ENCODE measurements around the gene SENP3. TPM values are rescaled to one million over a fixed set of nuclear protein-coding genes. Genes with fewer than 3 reads are reported as not detected.
A peak's percentile ranks its signal among the peaks of the same experiment; 100 is the strongest.

Gene SENP3
- total and polyA plus RNA-seq, 2 of the 13 experiments (the other 11 are each of a cell fraction or from before 2014, with no cell fraction given) = 55.8 to 75.4 TPM

GRCh38 chr17:7572588-7573323 lies 11.0 kb downstream of the SENP3 start (continued):
- TF ChIP-seq REST (IDR thresholded peaks at IDR 0.05; ENCODE audit: borderline replicate concordance in 1 of 2, low read depth in 1 of 2, low read length in 2 of 2) = peak in 1 of 2 experiments; percentile 55; a peak in 1 of 4 replicates
- peak; percentile 94; the same call in 1 of the 2 replicates for TF ChIP-seq ZNF615 (CRISPR knock-in tag; IDR thresholded peaks at IDR 0.05; ENCODE audit: borderline replicate concordance)
- no peak for TF ChIP-seq U2AF2 (IDR thresholded peaks at IDR 0.05; ENCODE audit: low read depth, low read length)
- TF ChIP-seq DR1 (CRISPR knock-in tag; IDR thresholded peaks at IDR 0.05) = peak; percentile 99
- TF ChIP-seq ZSCAN29 (CRISPR knock-in tag; conservative IDR thresholded peaks at IDR 0.05) = no peak
- TF ChIP-seq ZNF510 (CRISPR knock-in tag; IDR thresholded peaks at IDR 0.05; ENCODE audit: low read depth) = peak; percentile 76; the same call in 1 of the 2 replicates
- 0 out of 2 replicates have a peak, but pooled peaks have one; percentile 65 for TF ChIP-seq ZNF674 (CRISPR knock-in tag; IDR thresholded peaks at IDR 0.05; ENCODE audit: low read depth)
- TF ChIP-seq ZNF101 (CRISPR knock-in tag; IDR thresholded peaks at IDR 0.05; ENCODE audit: borderline replicate concordance, low read depth) = 0 out of 2 replicates have a peak, but pooled peaks have one; percentile 64
- 0 out of 2 replicates have a peak, but pooled peaks have one; percentile 5 for TF ChIP-seq ZNF232 (CRISPR knock-in tag; IDR thresholded peaks at IDR 0.05; ENCODE audit: borderline replicate concordance)
- peak; percentile 22; the same call in 1 of the 2 replicates for TF ChIP-seq ZHX1 (CRISPR knock-in tag; IDR thresholded peaks at IDR 0.05; ENCODE audit: low read depth)
- no peak for TF ChIP-seq HIC2 (CRISPR knock-in tag; IDR thresholded peaks at IDR 0.05; ENCODE audit: low read depth)
- TF ChIP-seq, protein P1, sequence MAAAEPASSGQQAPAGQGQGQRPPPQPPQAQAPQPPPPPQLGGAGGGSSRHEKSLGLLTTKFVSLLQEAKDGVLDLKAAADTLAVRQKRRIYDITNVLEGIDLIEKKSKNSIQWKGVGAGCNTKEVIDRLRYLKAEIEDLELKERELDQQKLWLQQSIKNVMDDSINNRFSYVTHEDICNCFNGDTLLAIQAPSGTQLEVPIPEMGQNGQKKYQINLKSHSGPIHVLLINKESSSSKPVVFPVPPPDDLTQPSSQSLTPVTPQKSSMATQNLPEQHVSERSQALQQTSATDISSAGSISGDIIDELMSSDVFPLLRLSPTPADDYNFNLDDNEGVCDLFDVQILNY (CRISPR knock-in tag; conservative IDR thresholded peaks at IDR 0.05) = peak; percentile 74; the same call in 1 of the 2 replicates
- peak; percentile 70; the same call in 1 of the 2 replicates for TF ChIP-seq NAIF1 (CRISPR knock-in tag; IDR thresholded peaks at IDR 0.05; ENCODE audit: borderline replicate concordance)
- peak; percentile 86 for TF ChIP-seq AGO1 (IDR thresholded peaks at IDR 0.05; ENCODE audit: low read depth, low read length, poor library complexity, severe bottlenecking)
- TF ChIP-seq, protein P2, sequence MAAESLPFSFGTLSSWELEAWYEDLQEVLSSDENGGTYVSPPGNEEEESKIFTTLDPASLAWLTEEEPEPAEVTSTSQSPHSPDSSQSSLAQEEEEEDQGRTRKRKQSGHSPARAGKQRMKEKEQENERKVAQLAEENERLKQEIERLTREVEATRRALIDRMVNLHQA (CRISPR knock-in tag; IDR thresholded peaks at IDR 0.05) = no peak; the same call in 1 of the 2 replicates
- TF ChIP-seq ISX (CRISPR knock-in tag; conservative IDR thresholded peaks at IDR 0.05) = no peak
- TF ChIP-seq ONECUT2 (CRISPR knock-in tag; IDR thresholded peaks at IDR 0.05) = no peak
- TF ChIP-seq ESRRA (CRISPR knock-in tag; IDR thresholded peaks at IDR 0.05; ENCODE audit: low read depth) = peak; percentile 64; the same call in 1 of the 2 replicates
